Adrenal gland (tissue), 12 donors: ENCODE measurements around the gene TUBB3. TPM values are rescaled to one million over a fixed set of nuclear protein-coding genes. Genes with fewer than 3 reads are reported as not detected.
"Not testable (repeated sequence)": the region's sequence is repeated elsewhere in the genome, so short reads cannot be mapped to it uniquely, and the experiment has no call there.

Experiments used
- DNase-seq, 7 donors: peaks; one replicate each; pipeline ENCODE4 v3.0.0-alpha.2; 2019 to 2020
- H3K27ac ChIP-seq, 5 donors: fragments of 200-600 bp; sonication (generic) in 4 of 5; 1 replicate in 3 of 5; 2 replicates in 2 of 5; pipeline versions ENCODE4 v1.5.1 to v1.8.0; 2016 to 2020; ENCODE audit warnings: mild to moderate bottlenecking in 1 of 5
- H3K27me3 ChIP-seq: fragments of 200-600 bp; 2 replicates; pipeline ENCODE4 v1.8.0; 2021
- H3K36me3 ChIP-seq, 2 donors: fragments of 200-600 bp; replicated peaks in 1 of 2; 1 replicate in 1 of 2; 2 replicates in 1 of 2; pipeline versions ENCODE4 v1.5.1 to v1.8.0; 2018 to 2022
- H3K4me1 ChIP-seq, 2 donors: fragments of 200-600 bp; replicated peaks in 1 of 2; 1 replicate in 1 of 2; 2 replicates in 1 of 2; pipeline versions ENCODE4 v1.5.1 to v1.8.0; 2018 to 2021
- H3K4me3 ChIP-seq, 4 donors: fragments of 200-600 bp; sonication (generic) in 3 of 4; one replicate each; pipeline ENCODE4 v1.5.1; 2016 to 2018
- H3K9me3 ChIP-seq, 3 donors: fragments of 200-600 bp; sonication (generic) in 1 of 3; replicated peaks in 1 of 3; 1 replicate in 2 of 3; 2 replicates in 1 of 3; pipeline versions ENCODE4 v1.5.1 to v1.8.0; 2016 to 2021
- CTCF ChIP-seq, 6 experiments: fragments of 450-650 bp in 4 of 6; fragments of 200-600 bp in 2 of 6; sonication (generic) in 1 of 6; IDR thresholded peaks; 1 replicate in 5 of 6; 2 replicates in 1 of 6; pipeline versions ENCODE4 v1.5.1 to v1.8.0; 2016 to 2021; ENCODE audit warnings: antibody characterized with exemption in 6 of 6, mild to moderate bottlenecking in 2 of 6, moderate library complexity in 1 of 6
- POLR2A ChIP-seq, 2 donors: fragments of 450-650 bp; IDR thresholded peaks; one replicate each; pipeline ENCODE4 v1.6.1; 2017; ENCODE audit warnings: antibody characterized with exemption in 2 of 2, mild to moderate bottlenecking in 2 of 2, moderate library complexity in 1 of 2
- WGBS, 4 donors: extraction: QIAGEN DNeasy Blood & Tissue Kit in 2 of 4; methylation state at CpG; one replicate each; pipeline versions ENCODE4 v1.1.5 to v1.1.7; 2013 to 2017; 5-methylcytosine and 5-hydroxymethylcytosine counted together
- intact Hi-C, 2 donors: fragments of 100-400 bp; cut with DNase I; formaldehyde crosslinking; loops; one replicate each; pipeline versions ENCODE4 v1.14.1 to v1.15.0; 2022 to 2023
- polyA plus RNA-seq, 3 donors: library from polyadenylated mRNA; stranded (reverse); fragments of 200-250 nt in 2 of 3; fragments of 350-450 nt in 1 of 3; fragmentation: Illumina TruSeq in 1 of 3; extraction: RNeasy Lipid Tissue Mini Kit (QIAGEN cat#74804) in 1 of 3; gene quantifications; one replicate each; pipeline ENCODE4 v1.2.3, GENCODE V29; 2013 to 2014
- total RNA-seq, 9 donors: library from RNA; depleted of rRNA in 4 of 9; stranded (reverse); fragments of >200 nt in 4 of 9; fragments of 120-200 nt in 1 of 9; fragmentation: NEBNext Ultra II Directional in 1 of 9; extraction: Animal tissue kit (Norgen Biotek cat#: 25700) in 1 of 9; gene quantifications; one replicate each; pipeline versions ENCODE4 v1.1.0 to v1.2.4, GENCODE V29; 2013 to 2023
- donor health status: healthy with polysubstance abuse.
- donor health status: Bipolar disorder and iron deficiency.
- donor health status: DM: yes; HTN: yes; CAD: no.
- donor health status: DM: no; HTN: no; CAD: no.
- donor health status: DM: no; HTN: no; CAD: no.
- donor health status: DM: yes; HTN: yes; CAD: no.

Gene TUBB3
- total and polyA plus RNA-seq, 12 donors: 6.4 to 63.8 (median 14.5) TPM

- Histone ChIP-seq H3K4me1 (peaks cover 0 to 5% of the 10 kb centered on the region in 2 donors), H3K4me3 (no peak overlapping the region), H3K27me3 (no peaks in the 10 kb centered on the region), H3K27ac (no peak overlapping the region), H3K36me3 (peaks cover 0 to 15% of the 10 kb centered on the region in 2 donors), H3K9me3 (no peaks in the 10 kb centered on the region)
- 83 to 96% (median 83%) methylated on average over 7 to 16 of the region's 16 CpGs for WGBS, 4 donors
- intact Hi-C loops: no loop called here
- no peak for TF ChIP-seq CTCF (IDR thresholded peaks at IDR 0.05)
- TF ChIP-seq POLR2A (IDR thresholded peaks at IDR 0.05): no peak
- no peak for DNase-seq
These were observed 8.3 kb downstream of the TUBB3 start for GRCh38 chr16:89931305-89931896.

GRCh38 chr16:89931964-89932363 is 8.8 kb downstream of the TUBB3 start:
- H3K27ac ChIP-seq: no peak overlapping the region
- 84 to 96% (median 93%) methylated on average over 2 to 6 of the region's 6 CpGs for WGBS, 4 donors
- intact Hi-C loops: no loop called here
- TF ChIP-seq POLR2A (IDR thresholded peaks at IDR 0.05) (no peak), CTCF (IDR thresholded peaks at IDR 0.05) (no peak)
- no peak for DNase-seq
- H3K27me3 ChIP-seq: no peaks in the 10 kb centered on the region
- no peaks in the 10 kb centered on the region for H3K9me3 ChIP-seq
- no peaks in the 10 kb centered on the region for H3K4me1 ChIP-seq
- no peak overlapping the region for H3K4me3 ChIP-seq
- peaks cover 0 to 15% of the 10 kb centered on the region in 2 donors for H3K36me3 ChIP-seq

- peaks cover 0 to 15% of the 10 kb centered on the region in 2 donors for H3K36me3 ChIP-seq
- H3K27me3 ChIP-seq, H3K4me1 ChIP-seq, DNase-seq, H3K4me3 ChIP-seq, intact Hi-C loops, H3K27ac ChIP-seq, H3K9me3 ChIP-seq: not testable (repeated sequence)
- 97 to 100% (median 98%) methylated on average over 1 to 23 of the region's 29 CpGs; no CpG with 5 or more reads in 1 of the 4 donors for WGBS, 4 donors
These were observed 10.9 kb downstream of the TUBB3 start for GRCh38 chr16:89934019-89934418.

GRCh38 chr16:89934611-89935553 is 11.7 kb downstream of the TUBB3 start:
- no peak for TF ChIP-seq POLR2A (IDR thresholded peaks at IDR 0.05)
- no peak for TF ChIP-seq CTCF (IDR thresholded peaks at IDR 0.05)
- Histone ChIP-seq H3K36me3 (peaks cover 0 to 15% of the 10 kb centered on the region in 2 donors), H3K4me1 (no peaks in the 10 kb centered on the region), H3K27me3 (no peaks in the 10 kb centered on the region), H3K9me3 (no peaks in the 10 kb centered on the region), H3K4me3 (no peak overlapping the region), H3K27ac (no peak overlapping the region)
- 95 to 97% (median 96%) methylated on average over 33 to 61 of the region's 61 CpGs for WGBS, 4 donors
- intact Hi-C loops: no loop called here
- no peak for DNase-seq

- H3K9me3 ChIP-seq, H3K27me3 ChIP-seq, intact Hi-C loops, DNase-seq, H3K4me3 ChIP-seq, H3K27ac ChIP-seq, H3K4me1 ChIP-seq: not testable (repeated sequence)
- H3K36me3 ChIP-seq: peaks cover 0 to 15% of the 10 kb centered on the region in 2 donors
- WGBS, 4 donors: 89 to 94% (median 92%) methylated on average over 10 to 26 of the region's 27 CpGs
These were observed 12.5 kb downstream of the TUBB3 start for GRCh38 chr16:89935620-89936019.
